GM18909 (cell line): ENCODE measurements around the gene WIF1.

Source experiments
- ATAC-seq: cut with Tn5 transposase; IDR thresholded peaks from one replicate; pipeline ENCODE4 v1.9.1; 2021; ENCODE audit warnings: mild to moderate bottlenecking; ENCODE audit not compliant: unreplicated experiment, poor library complexity

WIF1 gene

GRCh38 chr12:65121049-65121955 is at the start of gene WIF1:
WIF1 (minus strand) TSS chr12:65121305; CDS start chr12:65121191, 114 bp downstream.
- peak; percentile 65 for ATAC-seq

GRCh38 chr12:65170209-65170881 is 49.2 kb upstream of the WIF1 start:
- peak; percentile 42 for ATAC-seq

GRCh38 chr12:65169320-65170208 is 48.5 kb upstream of the WIF1 start, which contains the start of gene LEMD3:
LEMD3 (plus strand) TSS chr12:65169583; CDS start chr12:65169597, 14 bp downstream.
- ATAC-seq, result peak; percentile 96

- no peak for ATAC-seq
Measured at GRCh38 chr12:65168681-65169319, 47.7 kb upstream of the WIF1 start.

GRCh38 chr12:65164774-65165173 is 43.7 kb upstream of the WIF1 start:
- no peak for ATAC-seq

GRCh38 chr12:65164244-65164643 is 43.1 kb upstream of the WIF1 start:
- no peak for ATAC-seq

- ATAC-seq, result peak; percentile 63
Measured at GRCh38 chr12:65162609-65163008, 41.5 kb upstream of the WIF1 start.

GRCh38 chr12:65157091-65157490 is 36.0 kb upstream of the WIF1 start:
- ATAC-seq, result no peak

- ATAC-seq, result peak; percentile 91
Measured at GRCh38 chr12:65156366-65156841, 35.3 kb upstream of the WIF1 start.

- peak; percentile 34 for ATAC-seq
Measured at GRCh38 chr12:65155784-65156183, 34.7 kb upstream of the WIF1 start.

GRCh38 chr12:65152596-65152995 is 31.5 kb upstream of the WIF1 start:
- no peak for ATAC-seq

- ATAC-seq, result no peak
Measured at GRCh38 chr12:65152012-65152411, 30.9 kb upstream of the WIF1 start.

GRCh38 chr12:65147312-65147905 is 26.3 kb upstream of the WIF1 start:
- no peak for ATAC-seq

GRCh38 chr12:65140738-65141137 is 19.6 kb upstream of the WIF1 start:
- no peak for ATAC-seq

- no peak for ATAC-seq
Measured at GRCh38 chr12:65139389-65139788, 18.3 kb upstream of the WIF1 start.

- ATAC-seq, result no peak
Measured at GRCh38 chr12:65133879-65134278, 12.8 kb upstream of the WIF1 start.

- ATAC-seq, result no peak
Measured at GRCh38 chr12:65126482-65126881, 5.4 kb upstream of the WIF1 start.

GRCh38 chr12:65125975-65126374 is 4.9 kb upstream of the WIF1 start:
- ATAC-seq, result no peak

GRCh38 chr12:65125247-65125646 is 4.1 kb upstream of the WIF1 start:
- no peak for ATAC-seq
